Measurements from ENCODE around the gene SP7. TPM values are rescaled to one million over a fixed set of nuclear protein-coding genes. Genes with fewer than 3 reads are reported as not detected.
A peak's percentile ranks its signal among the peaks of the same experiment; 100 is the strongest.

Gene SP7
- total and polyA plus RNA-seq, 9 of the 15 experiments (the other 6 are each of a cell fraction or from before 2014, with no cell fraction given), result 0.04 TPM; not detected in 8

- TF ChIP-seq ZNF134 (CRISPR knock-in tag; conservative IDR thresholded peaks at IDR 0.05), result no peak
- no peak for TF ChIP-seq CBX3 (IDR thresholded peaks at IDR 0.05; ENCODE audit: borderline replicate concordance in 1 of 2, low read length in 2 of 2)
- peak; percentile 51 for TF ChIP-seq SMC3 (conservative IDR thresholded peaks at IDR 0.05; ENCODE audit: insufficient read depth, low read depth, low read length)
- 0 out of 2 replicates have a peak, but pooled peaks have one; percentile 43 for TF ChIP-seq SOX6 (IDR thresholded peaks at IDR 0.05)
- peak; percentile 23; the same call in 1 of the 2 replicates for TF ChIP-seq PKNOX1 (IDR thresholded peaks at IDR 0.05)
- no peak for TF ChIP-seq PTTG1 (tag; IDR thresholded peaks at IDR 0.05; ENCODE audit: low read depth)
- no peak for TF ChIP-seq RUNX1 (IDR thresholded peaks at IDR 0.05; ENCODE audit: low read depth)
- TF ChIP-seq EP400 (IDR thresholded peaks at IDR 0.05), result no peak
- TF ChIP-seq ID3 (CRISPR knock-in tag; IDR thresholded peaks at IDR 0.05), result no peak
- no peak for TF ChIP-seq ID3 (tag; IDR thresholded peaks at IDR 0.05)
- TF ChIP-seq ARID2 (IDR thresholded peaks at IDR 0.05), result no peak
- no peak for TF ChIP-seq KDM2B (CRISPR knock-in tag; IDR thresholded peaks at IDR 0.05)
- TF ChIP-seq CAMTA2 (CRISPR knock-in tag; conservative IDR thresholded peaks at IDR 0.05), result no peak
- no peak for TF ChIP-seq THAP12 (CRISPR knock-in tag; IDR thresholded peaks at IDR 0.05)
- TF ChIP-seq CLOCK (CRISPR knock-in tag; IDR thresholded peaks at IDR 0.05; ENCODE audit: borderline replicate concordance), result no peak
- TF ChIP-seq ELF4 (CRISPR knock-in tag; IDR thresholded peaks at IDR 0.05), result no peak
- peak; percentile 78; the same call in 1 of the 2 replicates for TF ChIP-seq HDGF (IDR thresholded peaks at IDR 0.05)
- TF ChIP-seq KLF16 (IDR thresholded peaks at IDR 0.05), result no peak
- no peak for TF ChIP-seq ZNF79 (CRISPR knock-in tag; IDR thresholded peaks at IDR 0.05; ENCODE audit: low read depth)
- no peak for TF ChIP-seq ARNT (IDR thresholded peaks at IDR 0.05)
- TF ChIP-seq ZNF778 (CRISPR knock-in tag; IDR thresholded peaks at IDR 0.05), result no peak
These were observed 45.8 kb upstream of the SP7 start (continued) for GRCh38 chr12:53381731-53382630.

Measured in K562 (cell line).